WTC11 (cell line): Measurements from ENCODE around the gene UMODL1. TPM values are rescaled to one million over a fixed set of nuclear protein-coding genes. Genes with fewer than 3 reads are reported as not detected.

Experiments used
- ATAC-seq: fragments of 200-7000 bp; cut with Tn5 transposase; 2 replicates; pipeline ENCODE4 v1.10.0; 2021; ENCODE audit warnings: mild to moderate bottlenecking, moderate library complexity
- CTCF ChIA-PET: fragments of 300-600 bp; sonication (Branson Sonifier 250); formaldehyde crosslinking; loops from one replicate; lab custom pipeline; 2021; ENCODE audit warnings: antibody characterized with exemption; lab: Charles Lee
- POLR2A ChIA-PET: fragments of 350-600 bp; sonication (Branson Sonifier 250); formaldehyde crosslinking; loops from one replicate; lab custom pipeline; 2021; ENCODE audit warnings: antibody characterized with exemption; lab: Charles Lee
- DNase-seq: peaks from one replicate; pipeline ENCODE4 v3.0.0; 2021; ENCODE audit warnings: low spot score
- H3K27ac Mint-ChIP-seq: 2 replicates; pipeline ENCODE4 v1.8.0; 2021; ENCODE audit warnings: mixed read lengths
- H3K27me3 Mint-ChIP-seq: 2 replicates; pipeline ENCODE4 v1.8.0; 2021; ENCODE audit warnings: low read depth, mild to moderate bottlenecking, moderate library complexity, mixed read lengths
- H3K36me3 Mint-ChIP-seq: 2 replicates; pipeline ENCODE4 v1.8.0; 2021; ENCODE audit warnings: mixed read lengths
- H3K4me1 Mint-ChIP-seq: 2 replicates; pipeline ENCODE4 v1.8.0; 2022; ENCODE audit warnings: mixed read lengths
- H3K4me3 Mint-ChIP-seq: 2 replicates; pipeline ENCODE4 v1.8.0; 2021; ENCODE audit warnings: mild to moderate bottlenecking, moderate library complexity, mixed read lengths
- H3K9me3 Mint-ChIP-seq: 2 replicates; pipeline ENCODE4 v1.8.0; 2021; ENCODE audit warnings: mixed read lengths
- AFF4 ChIP-seq: sonication (generic); formaldehyde crosslinking; IDR thresholded peaks from 2 replicates; pipeline ENCODE4 v1.8.1; 2023; ENCODE audit warnings: mild to moderate bottlenecking, missing genetic modification reagents, borderline replicate concordance
- CBFB ChIP-seq: sonication (generic); formaldehyde crosslinking; IDR thresholded peaks from 2 replicates; pipeline ENCODE4 v1.8.1; 2022; ENCODE audit warnings: mild to moderate bottlenecking, low read depth, missing genetic modification reagents
- CREB1 ChIP-seq: sonication (generic); formaldehyde crosslinking; IDR thresholded peaks from 2 replicates; pipeline ENCODE4 v1.8.0; 2023; ENCODE audit warnings: mild to moderate bottlenecking, missing genetic modification reagents
- E2F1 ChIP-seq: sonication (generic); formaldehyde crosslinking; IDR thresholded peaks from 2 replicates; pipeline ENCODE4 v1.8.0; 2022; ENCODE audit warnings: mild to moderate bottlenecking, missing genetic modification reagents
- ERG ChIP-seq: fragments of 250-450 bp; sonication (Bioruptor Pico); IDR thresholded peaks from 2 replicates; pipeline ENCODE4 v1.8.0; 2021; ENCODE audit warnings: mild to moderate bottlenecking
- GRHL2 ChIP-seq: fragments of 250-450 bp; sonication (Bioruptor Pico); IDR thresholded peaks from 2 replicates; pipeline ENCODE4 v1.8.0; 2022; ENCODE audit warnings: mild to moderate bottlenecking, moderate library complexity; ENCODE audit not compliant: insufficient replicate concordance, severe bottlenecking
- GTF2I ChIP-seq: fragments of 250-450 bp; sonication (Bioruptor Pico); conservative IDR thresholded peaks from 2 replicates; pipeline ENCODE4 v1.4.0; 2021; ENCODE audit warnings: mild to moderate bottlenecking
- IRF2 ChIP-seq: sonication (generic); formaldehyde crosslinking; IDR thresholded peaks from 2 replicates; pipeline ENCODE4 v1.8.0; 2022; ENCODE audit warnings: low read depth, missing genetic modification reagents, borderline replicate concordance
- JAZF1 ChIP-seq: fragments of 250-450 bp; sonication (Bioruptor Pico); IDR thresholded peaks from 2 replicates; pipeline ENCODE4 v1.9.0; 2021; ENCODE audit warnings: moderate library complexity, mild to moderate bottlenecking, inconsistent platforms
- MAX ChIP-seq: sonication (generic); formaldehyde crosslinking; IDR thresholded peaks from 2 replicates; pipeline ENCODE4 v1.8.0; 2022; ENCODE audit warnings: mild to moderate bottlenecking, missing genetic modification reagents
- NFATC4 ChIP-seq: fragments of 250-450 bp; sonication (Bioruptor Pico); IDR thresholded peaks from 2 replicates; pipeline ENCODE4 v1.9.0; 2021; ENCODE audit warnings: mild to moderate bottlenecking
- RELA ChIP-seq: sonication (generic); formaldehyde crosslinking; IDR thresholded peaks from 2 replicates; pipeline ENCODE4 v1.8.1; 2022; ENCODE audit warnings: missing genetic modification reagents, mild to moderate bottlenecking, borderline replicate concordance
- SMAD4 ChIP-seq: sonication (generic); formaldehyde crosslinking; IDR thresholded peaks from 2 replicates; pipeline ENCODE4 v1.8.0; 2022; ENCODE audit warnings: mild to moderate bottlenecking, missing genetic modification reagents
- STAT6 ChIP-seq: sonication (generic); formaldehyde crosslinking; conservative IDR thresholded peaks from 2 replicates; pipeline ENCODE4 v1.8.1; 2023; ENCODE audit warnings: mild to moderate bottlenecking, low read depth, missing genetic modification reagents, moderate library complexity
- TEAD4 ChIP-seq: sonication (generic); formaldehyde crosslinking; IDR thresholded peaks from 2 replicates; pipeline ENCODE4 v1.8.0; 2022; ENCODE audit warnings: mild to moderate bottlenecking, missing genetic modification reagents
- TP53 ChIP-seq: sonication (generic); formaldehyde crosslinking; IDR thresholded peaks from 2 replicates; pipeline ENCODE4 v1.8.1; 2023; ENCODE audit warnings: mild to moderate bottlenecking, missing genetic modification reagents
- ZBTB21 ChIP-seq: sonication (generic); formaldehyde crosslinking; IDR thresholded peaks from 2 replicates; pipeline ENCODE4 v1.8.1; 2023; ENCODE audit warnings: mild to moderate bottlenecking, missing genetic modification reagents, borderline replicate concordance
- ZNF121 ChIP-seq: sonication (generic); formaldehyde crosslinking; IDR thresholded peaks from 2 replicates; pipeline ENCODE4 v1.8.0; 2023; ENCODE audit warnings: missing genetic modification reagents
- ZNF263 ChIP-seq: sonication (generic); formaldehyde crosslinking; IDR thresholded peaks from 2 replicates; pipeline ENCODE4 v1.8.1; 2022; ENCODE audit warnings: low read depth, mild to moderate bottlenecking, moderate library complexity, missing genetic modification reagents
- ZNF396 ChIP-seq: fragments of 250-450 bp; sonication (Bioruptor Pico); IDR thresholded peaks from 2 replicates; pipeline ENCODE4 v1.8.0; 2021; ENCODE audit warnings: mild to moderate bottlenecking, moderate library complexity, borderline replicate concordance
- ZNF423 ChIP-seq: fragments of 250-450 bp; sonication (Bioruptor Pico); IDR thresholded peaks from 2 replicates; pipeline ENCODE4 v2.1.2; 2022; ENCODE audit warnings: mild to moderate bottlenecking, moderate library complexity
- ZNF671 ChIP-seq: fragments of 250-450 bp; sonication (Bioruptor Pico); IDR thresholded peaks from 2 replicates; pipeline ENCODE4 v1.8.0; 2021; ENCODE audit warnings: mild to moderate bottlenecking
- total RNA-seq: library from RNA; stranded (reverse); gene quantifications from 3 replicates; pipeline ENCODE4 v1.2.3, GENCODE V29; 2021
- TF ChIP-seq, protein P1 (sequence below): sonication (generic); formaldehyde crosslinking; conservative IDR thresholded peaks from 2 replicates; pipeline ENCODE4 v1.8.1; 2022; ENCODE audit warnings: mild to moderate bottlenecking, missing genetic modification reagents
- TF ChIP-seq, protein P2 (sequence below): sonication (generic); formaldehyde crosslinking; IDR thresholded peaks from 2 replicates; pipeline ENCODE4 v1.8.0; 2023; ENCODE audit warnings: missing genetic modification reagents, mild to moderate bottlenecking, borderline replicate concordance

Gene UMODL1
- total RNA-seq, 1 experiment from 2014 or later: not detected

DNA sequence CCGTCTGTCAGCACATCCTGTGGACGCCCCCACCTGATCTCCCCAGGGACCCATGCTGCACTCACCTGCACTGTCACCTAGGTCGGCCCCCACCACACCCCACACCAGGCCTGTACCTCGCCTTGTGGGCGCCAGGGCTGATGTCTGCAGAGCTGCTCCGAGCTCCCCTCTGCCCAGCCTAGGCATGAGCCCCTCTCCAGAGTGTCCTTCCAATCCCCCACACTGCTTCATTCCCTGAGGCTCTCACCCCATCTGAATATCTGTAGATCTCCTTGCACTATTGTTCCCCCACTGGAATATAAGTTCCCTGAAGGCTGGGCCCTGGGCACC, 12.2 kb downstream of the UMODL1 start:
- POLR2A ChIA-PET: no interaction called here
- H3K27ac Mint-ChIP-seq: no peak overlapping the region
- no peaks in the 10 kb centered on the region for H3K4me1 Mint-ChIP-seq
- H3K36me3 Mint-ChIP-seq: no peaks in the 10 kb centered on the region
- no peaks in the 10 kb centered on the region for H3K27me3 Mint-ChIP-seq
- no peak for DNase-seq
- ATAC-seq: no peak
- no peaks in the 10 kb centered on the region for H3K9me3 Mint-ChIP-seq
- CTCF ChIA-PET: no interaction called here
- TF ChIP-seq ZNF423 (CRISPR knock-in tag) (no peak), SMAD4 (no peak), E2F1 (CRISPR knock-in tag) (no peak), AFF4 (CRISPR knock-in tag) (no peak), CREB1 (no peak), ZNF121 (CRISPR knock-in tag) (no peak), CBFB (CRISPR knock-in tag) (no peak), ERG (CRISPR knock-in tag) (no peak), NFATC4 (CRISPR knock-in tag) (no peak), TEAD4 (CRISPR knock-in tag) (no peak), JAZF1 (CRISPR knock-in tag) (no peak), RELA (CRISPR knock-in tag) (no peak), MAX (CRISPR knock-in tag) (no peak), IRF2 (CRISPR knock-in tag) (no peak), ZNF671 (CRISPR knock-in tag) (no peak)
- TF ChIP-seq, protein P1, sequence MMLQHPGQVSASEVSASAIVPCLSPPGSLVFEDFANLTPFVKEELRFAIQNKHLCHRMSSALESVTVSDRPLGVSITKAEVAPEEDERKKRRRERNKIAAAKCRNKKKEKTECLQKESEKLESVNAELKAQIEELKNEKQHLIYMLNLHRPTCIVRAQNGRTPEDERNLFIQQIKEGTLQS (CRISPR knock-in tag): no peak
- H3K4me3 Mint-ChIP-seq: no peak overlapping the region

GRCh38 chr21:42084079-42084478, 13.0 kb downstream of the UMODL1 start:
- ATAC-seq: no peak
- Mint-ChIP-seq H3K27me3 (no peaks in the 10 kb centered on the region), H3K9me3 (no peaks in the 10 kb centered on the region), H3K27ac (no peak overlapping the region), H3K36me3 (no peaks in the 10 kb centered on the region), H3K4me3 (no peak overlapping the region), H3K4me1 (no peaks in the 10 kb centered on the region)
- DNase-seq: no peak
- CTCF ChIA-PET: no interaction called here
- POLR2A ChIA-PET: no interaction called here
- TF ChIP-seq ZBTB21 (CRISPR knock-in tag) (no peak), NFATC4 (CRISPR knock-in tag) (no peak), TEAD4 (CRISPR knock-in tag) (no peak), TP53 (no peak), ZNF263 (CRISPR knock-in tag) (no peak), STAT6 (CRISPR knock-in tag) (no peak), ZNF396 (CRISPR knock-in tag) (no peak), GRHL2 (no peak), GTF2I (no peak)
- TF ChIP-seq, protein P2, sequence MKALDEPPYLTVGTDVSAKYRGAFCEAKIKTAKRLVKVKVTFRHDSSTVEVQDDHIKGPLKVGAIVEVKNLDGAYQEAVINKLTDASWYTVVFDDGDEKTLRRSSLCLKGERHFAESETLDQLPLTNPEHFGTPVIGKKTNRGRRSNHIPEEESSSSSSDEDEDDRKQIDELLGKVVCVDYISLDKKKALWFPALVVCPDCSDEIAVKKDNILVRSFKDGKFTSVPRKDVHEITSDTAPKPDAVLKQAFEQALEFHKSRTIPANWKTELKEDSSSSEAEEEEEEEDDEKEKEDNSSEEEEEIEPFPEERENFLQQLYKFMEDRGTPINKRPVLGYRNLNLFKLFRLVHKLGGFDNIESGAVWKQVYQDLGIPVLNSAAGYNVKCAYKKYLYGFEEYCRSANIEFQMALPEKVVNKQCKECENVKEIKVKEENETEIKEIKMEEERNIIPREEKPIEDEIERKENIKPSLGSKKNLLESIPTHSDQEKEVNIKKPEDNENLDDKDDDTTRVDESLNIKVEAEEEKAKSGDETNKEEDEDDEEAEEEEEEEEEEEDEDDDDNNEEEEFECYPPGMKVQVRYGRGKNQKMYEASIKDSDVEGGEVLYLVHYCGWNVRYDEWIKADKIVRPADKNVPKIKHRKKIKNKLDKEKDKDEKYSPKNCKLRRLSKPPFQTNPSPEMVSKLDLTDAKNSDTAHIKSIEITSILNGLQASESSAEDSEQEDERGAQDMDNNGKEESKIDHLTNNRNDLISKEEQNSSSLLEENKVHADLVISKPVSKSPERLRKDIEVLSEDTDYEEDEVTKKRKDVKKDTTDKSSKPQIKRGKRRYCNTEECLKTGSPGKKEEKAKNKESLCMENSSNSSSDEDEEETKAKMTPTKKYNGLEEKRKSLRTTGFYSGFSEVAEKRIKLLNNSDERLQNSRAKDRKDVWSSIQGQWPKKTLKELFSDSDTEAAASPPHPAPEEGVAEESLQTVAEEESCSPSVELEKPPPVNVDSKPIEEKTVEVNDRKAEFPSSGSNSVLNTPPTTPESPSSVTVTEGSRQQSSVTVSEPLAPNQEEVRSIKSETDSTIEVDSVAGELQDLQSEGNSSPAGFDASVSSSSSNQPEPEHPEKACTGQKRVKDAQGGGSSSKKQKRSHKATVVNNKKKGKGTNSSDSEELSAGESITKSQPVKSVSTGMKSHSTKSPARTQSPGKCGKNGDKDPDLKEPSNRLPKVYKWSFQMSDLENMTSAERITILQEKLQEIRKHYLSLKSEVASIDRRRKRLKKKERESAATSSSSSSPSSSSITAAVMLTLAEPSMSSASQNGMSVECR (CRISPR knock-in tag): no peak
